ENCODE measurements around the gene TEX35. TPM values are rescaled to one million over a fixed set of nuclear protein-coding genes. Genes with fewer than 3 reads are reported as not detected.

Gene TEX35
- total and polyA plus RNA-seq, 5 donors from 2014 or later: not detected

- no peak for ATAC-seq (ENCODE audit: low read depth in 2 of 2)
- Mint-ChIP-seq H3K4me1 (no peaks in the 10 kb centered on the region), H3K9me3 (peaks cover 0 to 2% (median 0%) of the 10 kb centered on the region in 7 donors), H3K36me3 (no peaks in the 10 kb centered on the region), H3K27me3 (no peaks in the 10 kb centered on the region), H3K27ac (no peak overlapping the region), H3K4me3 (no peak overlapping the region)
- H3K4me1 ChIP-seq (ENCODE audit: control insufficient read depth, insufficient read depth, low read length, poor library complexity, severe bottlenecking): no peaks in the 10 kb centered on the region
- H3K4me3 ChIP-seq (ENCODE audit: low read depth, low read length): no peak overlapping the region
- no peaks in the 10 kb centered on the region for H3K9me3 ChIP-seq (ENCODE audit: control insufficient read depth in 2 of 2, low read length in 2 of 2)
- no peaks in the 10 kb centered on the region for H3K36me3 ChIP-seq (ENCODE audit: control insufficient read depth, insufficient read depth, low read length)
- no peaks in the 10 kb centered on the region for H3K27me3 ChIP-seq (ENCODE audit: control insufficient read depth, insufficient read depth, low read length)
- no peak for DNase-seq
- H3K27ac ChIP-seq (ENCODE audit: insufficient read depth, low read length, poor library complexity, severe bottlenecking): no peak overlapping the region
Measured at GRCh38 chr1:178495741-178496409, 17.0 kb upstream of the TEX35 start.

GRCh38 chr1:178496410-178497135, 16.3 kb upstream of the TEX35 start, which contains the start of gene CLEC20A:
Gene CLEC20A, minus strand, starts transcription at chr1:178496964. Its CDS starts 25 bp downstream, at chr1:178496939.
- H3K36me3 Mint-ChIP-seq: no peaks in the 10 kb centered on the region
- H3K27ac Mint-ChIP-seq: no peak within 1 kb of the TSS
- Histone ChIP-seq H3K4me1 (ENCODE audit: control insufficient read depth, insufficient read depth, low read length, poor library complexity, severe bottlenecking) (no peaks in the 10 kb centered on the region), H3K9me3 (ENCODE audit: control insufficient read depth in 2 of 2, low read length in 2 of 2) (no peaks in the 10 kb centered on the region), H3K27ac (ENCODE audit: insufficient read depth, low read length, poor library complexity, severe bottlenecking) (no peak within 1 kb of the TSS), H3K36me3 (ENCODE audit: control insufficient read depth, insufficient read depth, low read length) (no peaks in the 10 kb centered on the region), H3K4me3 (ENCODE audit: low read depth, low read length) (no peak within 1 kb of the TSS), H3K27me3 (ENCODE audit: control insufficient read depth, insufficient read depth, low read length) (no peaks in the 10 kb centered on the region)
- ATAC-seq (ENCODE audit: low read depth in 2 of 2): no peak
- peaks cover 0 to 2% (median 0%) of the 10 kb centered on the region in 7 donors for H3K9me3 Mint-ChIP-seq
- H3K4me3 Mint-ChIP-seq: no peak within 1 kb of the TSS
- H3K4me1 Mint-ChIP-seq: no peaks in the 10 kb centered on the region
- no peak for DNase-seq
- H3K27me3 Mint-ChIP-seq: no peaks in the 10 kb centered on the region

- peaks cover 0 to 2% (median 0%) of the 10 kb centered on the region in 7 donors for H3K9me3 Mint-ChIP-seq
- ATAC-seq (ENCODE audit: low read depth in 2 of 2): no peak
Measured at GRCh38 chr1:178497903-178498478, 14.9 kb upstream of the TEX35 start.

DNA sequence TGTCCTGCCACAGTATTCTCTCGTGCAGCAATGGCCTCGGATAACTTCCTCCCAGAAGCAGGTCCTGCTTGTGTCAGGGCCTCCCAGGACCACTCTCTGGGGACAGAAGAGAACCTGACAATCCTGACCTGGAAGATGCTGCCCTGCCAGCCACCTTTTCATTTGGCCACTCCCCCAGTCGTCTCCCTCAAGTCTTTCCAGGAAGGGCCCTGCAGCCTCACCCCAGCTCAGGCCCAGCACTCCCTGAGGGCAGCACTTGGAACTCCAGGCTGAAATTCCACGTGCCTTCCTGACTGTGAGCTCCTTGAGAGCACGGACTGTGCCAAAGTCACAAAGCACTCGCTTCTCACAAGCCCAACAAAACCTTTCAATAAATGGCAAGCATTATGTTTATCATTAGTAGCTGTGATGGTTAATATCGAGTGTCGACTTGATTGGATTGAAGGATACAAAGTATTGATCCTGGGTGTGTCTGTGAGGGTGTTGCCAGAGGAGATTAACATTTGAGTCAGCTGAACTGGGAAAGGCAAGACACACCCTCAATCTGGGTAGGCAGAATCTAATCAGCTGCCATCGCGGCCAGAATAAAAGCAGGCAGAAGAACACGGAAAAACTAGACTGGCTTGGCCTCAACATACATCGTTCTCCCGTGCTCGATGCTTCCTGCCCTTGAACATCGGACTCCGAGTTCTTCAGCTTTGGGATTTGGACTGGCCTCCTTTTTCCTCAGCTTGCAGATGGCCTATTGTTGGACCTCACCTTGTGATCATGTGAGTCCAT, 13.8 kb upstream of the TEX35 start:
- H3K4me1 ChIP-seq (ENCODE audit: control insufficient read depth, insufficient read depth, low read length, poor library complexity, severe bottlenecking): no peaks in the 10 kb centered on the region
- H3K36me3 ChIP-seq (ENCODE audit: control insufficient read depth, insufficient read depth, low read length): no peaks in the 10 kb centered on the region
- no peak overlapping the region for H3K27ac ChIP-seq (ENCODE audit: insufficient read depth, low read length, poor library complexity, severe bottlenecking)
- H3K4me3 Mint-ChIP-seq: no peak overlapping the region
- H3K4me1 Mint-ChIP-seq: no peaks in the 10 kb centered on the region
- no peak for DNase-seq
- no peak for ATAC-seq (ENCODE audit: low read depth in 2 of 2)
- no peaks in the 10 kb centered on the region for H3K27me3 ChIP-seq (ENCODE audit: control insufficient read depth, insufficient read depth, low read length)
- no peaks in the 10 kb centered on the region for H3K27me3 Mint-ChIP-seq
- H3K9me3 ChIP-seq (ENCODE audit: control insufficient read depth in 2 of 2, low read length in 2 of 2): no peaks in the 10 kb centered on the region
- H3K27ac Mint-ChIP-seq: no peak overlapping the region
- H3K9me3 Mint-ChIP-seq: no peaks in the 10 kb centered on the region
- H3K4me3 ChIP-seq (ENCODE audit: low read depth, low read length): no peak overlapping the region
- H3K36me3 Mint-ChIP-seq: no peaks in the 10 kb centered on the region

More at GRCh38 chr1:178497903-178498478, 14.9 kb upstream of the TEX35 start:
- Histone ChIP-seq H3K4me1 (ENCODE audit: control insufficient read depth, insufficient read depth, low read length, poor library complexity, severe bottlenecking) (no peaks in the 10 kb centered on the region), H3K4me3 (ENCODE audit: low read depth, low read length) (no peak overlapping the region), H3K36me3 (ENCODE audit: control insufficient read depth, insufficient read depth, low read length) (no peaks in the 10 kb centered on the region), H3K27ac (ENCODE audit: insufficient read depth, low read length, poor library complexity, severe bottlenecking) (no peak overlapping the region), H3K9me3 (ENCODE audit: control insufficient read depth in 2 of 2, low read length in 2 of 2) (no peaks in the 10 kb centered on the region), H3K27me3 (ENCODE audit: control insufficient read depth, insufficient read depth, low read length) (no peaks in the 10 kb centered on the region)
- Mint-ChIP-seq H3K4me3 (no peak overlapping the region), H3K4me1 (no peaks in the 10 kb centered on the region), H3K36me3 (no peaks in the 10 kb centered on the region), H3K27me3 (no peaks in the 10 kb centered on the region), H3K27ac (no peak overlapping the region)
- DNase-seq: no peak

GRCh38 chr1:178500091-178500770, 12.7 kb upstream of the TEX35 start:
- Mint-ChIP-seq H3K9me3 (no peaks in the 10 kb centered on the region), H3K36me3 (no peaks in the 10 kb centered on the region), H3K4me3 (no peak overlapping the region), H3K27me3 (no peaks in the 10 kb centered on the region), H3K4me1 (no peaks in the 10 kb centered on the region), H3K27ac (no peak overlapping the region)
- no peaks in the 10 kb centered on the region for H3K9me3 ChIP-seq (ENCODE audit: control insufficient read depth in 2 of 2, low read length in 2 of 2)
- no peaks in the 10 kb centered on the region for H3K4me1 ChIP-seq (ENCODE audit: control insufficient read depth, insufficient read depth, low read length, poor library complexity, severe bottlenecking)
- H3K36me3 ChIP-seq (ENCODE audit: control insufficient read depth, insufficient read depth, low read length): no peaks in the 10 kb centered on the region
- ATAC-seq (ENCODE audit: low read depth in 2 of 2): no peak
- no peak for DNase-seq
- H3K27ac ChIP-seq (ENCODE audit: insufficient read depth, low read length, poor library complexity, severe bottlenecking): no peak overlapping the region
- H3K27me3 ChIP-seq (ENCODE audit: control insufficient read depth, insufficient read depth, low read length): no peaks in the 10 kb centered on the region
- no peak overlapping the region for H3K4me3 ChIP-seq (ENCODE audit: low read depth, low read length)

GRCh38 chr1:178500936-178501554, 11.9 kb upstream of the TEX35 start:
- H3K27me3 ChIP-seq (ENCODE audit: control insufficient read depth, insufficient read depth, low read length): no peaks in the 10 kb centered on the region
- no peaks in the 10 kb centered on the region for H3K36me3 Mint-ChIP-seq
- no peaks in the 10 kb centered on the region for H3K4me1 ChIP-seq (ENCODE audit: control insufficient read depth, insufficient read depth, low read length, poor library complexity, severe bottlenecking)
- no peak for ATAC-seq (ENCODE audit: low read depth in 2 of 2)
- H3K4me3 Mint-ChIP-seq: no peak overlapping the region
- no peaks in the 10 kb centered on the region for H3K9me3 ChIP-seq (ENCODE audit: control insufficient read depth in 2 of 2, low read length in 2 of 2)
- H3K4me1 Mint-ChIP-seq: no peaks in the 10 kb centered on the region
- no peaks in the 10 kb centered on the region for H3K27me3 Mint-ChIP-seq
- H3K4me3 ChIP-seq (ENCODE audit: low read depth, low read length): no peak overlapping the region
- no peaks in the 10 kb centered on the region for H3K36me3 ChIP-seq (ENCODE audit: control insufficient read depth, insufficient read depth, low read length)
- no peak for DNase-seq
- no peak overlapping the region for H3K27ac Mint-ChIP-seq
- no peak overlapping the region for H3K27ac ChIP-seq (ENCODE audit: insufficient read depth, low read length, poor library complexity, severe bottlenecking)
- no peaks in the 10 kb centered on the region for H3K9me3 Mint-ChIP-seq
